Testis (tissue), 3 donors: ENCODE results near the gene ASIC2. TPM values are rescaled to one million over a fixed set of nuclear protein-coding genes. Genes with fewer than 3 reads are reported as not detected.
A peak's percentile ranks its signal among the peaks of the same experiment; 100 is the strongest.

Experiments used
- DNase-seq: peaks from one replicate; pipeline ENCODE4 v3.0.0-alpha.2; 2019
- H3K27ac ChIP-seq, 2 donors: fragments of 200-600 bp; sonication (generic); one replicate each; pipeline ENCODE4 v1.5.1; 2019
- H3K27me3 ChIP-seq: fragments of 200-600 bp; sonication (generic); one replicate; pipeline ENCODE4 v1.5.1; 2019
- H3K36me3 ChIP-seq: fragments of 200-600 bp; sonication (generic); one replicate; pipeline ENCODE4 v1.5.1; 2017; ENCODE audit warnings: low read depth; ENCODE audit errors: missing control alignments
- H3K4me1 ChIP-seq: fragments of 200-600 bp; sonication (generic); one replicate; pipeline ENCODE4 v1.5.1; 2019
- H3K4me3 ChIP-seq, 2 donors: fragments of 200-600 bp; sonication (generic); one replicate each; pipeline ENCODE4 v1.5.1; 2017 to 2019
- H3K9me3 ChIP-seq: fragments of 200-600 bp; sonication (generic); one replicate; pipeline ENCODE4 v1.5.1; 2017
- POLR2A ChIP-seq: fragments of 450-650 bp; IDR thresholded peaks from one replicate; pipeline ENCODE4 v1.6.1; 2017; ENCODE audit warnings: antibody characterized with exemption, mild to moderate bottlenecking, moderate library complexity
- WGBS, 2 donors: methylation state at CpG; one replicate each; pipeline ENCODE4 v1.1.5; 2018; 5-methylcytosine and 5-hydroxymethylcytosine counted together
- intact Hi-C: fragments of 100-400 bp; cut with DNase I; formaldehyde crosslinking; loops from one replicate; pipeline ENCODE4 v1.15.1; 2023; ENCODE audit warnings: low total_unique reads
- polyA plus RNA-seq: library from polyadenylated mRNA; stranded (reverse); fragments of 350-450 nt; fragmentation: Illumina TruSeq; extraction: RNeasy Lipid Tissue Mini Kit (QIAGEN cat#74804); gene quantifications from one replicate; pipeline ENCODE4 v1.2.3, GENCODE V29; 2014; ENCODE audit warnings: low read depth, low replicate concordance; ENCODE audit not compliant: insufficient read depth
- total RNA-seq, 2 donors: library from RNA; depleted of rRNA; stranded (reverse); fragments of >200 nt; gene quantifications; one replicate each; pipeline ENCODE4 v1.2.3, GENCODE V29; 2016
- TF ChIP-seq, protein P1 (sequence below), 3 experiments: fragments of 450-650 bp in 2 of 3; fragments of 200-600 bp in 1 of 3; sonication (generic) in 1 of 3; IDR thresholded peaks; one replicate each; pipeline ENCODE4 v1.5.1; 2016 to 2019; ENCODE audit warnings: antibody characterized with exemption in 3 of 3, mild to moderate bottlenecking in 2 of 3, moderate library complexity in 1 of 3

ASIC2 gene
- total and polyA plus RNA-seq, 3 donors from 2014 or later = 0.73 to 1.0 (median 0.81) TPM

DNA sequence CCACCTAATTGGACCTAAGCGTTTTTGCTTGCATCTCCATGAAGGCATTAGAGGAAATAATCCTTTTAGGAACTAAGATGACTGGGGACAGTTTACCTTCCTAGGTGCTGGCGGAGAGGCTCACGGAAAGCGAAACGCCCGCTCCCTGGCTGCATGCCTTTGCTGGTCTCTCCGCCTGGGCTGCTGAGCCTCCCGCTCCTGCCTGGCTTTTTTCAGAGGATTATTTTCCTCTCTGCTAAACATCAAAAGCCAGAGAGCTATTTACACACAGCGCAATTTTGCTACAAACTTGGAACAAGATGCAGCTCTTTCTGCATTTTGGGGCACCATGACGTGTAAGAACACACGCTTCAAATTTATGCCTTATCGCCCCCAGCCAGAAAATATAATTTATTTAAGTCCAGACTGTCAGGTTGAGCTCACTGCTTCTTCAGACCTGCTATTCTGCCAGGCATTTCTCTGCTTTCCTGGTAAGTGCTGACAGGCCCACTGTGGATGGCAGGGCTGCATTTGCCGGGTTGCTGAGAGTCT lies 177.0 kb downstream of the ASIC2 start:
- H3K27ac ChIP-seq = no peak overlapping the region
- WGBS, 2 donors = 80 to 90% methylated on average over 13 of the region's 13 CpGs
- intact Hi-C loops = no loop called here
- H3K4me1 ChIP-seq = no peaks in the 10 kb centered on the region
- no peak overlapping the region for H3K4me3 ChIP-seq
- DNase-seq = no peak
- no peaks in the 10 kb centered on the region for H3K9me3 ChIP-seq
- TF ChIP-seq, protein P1, sequence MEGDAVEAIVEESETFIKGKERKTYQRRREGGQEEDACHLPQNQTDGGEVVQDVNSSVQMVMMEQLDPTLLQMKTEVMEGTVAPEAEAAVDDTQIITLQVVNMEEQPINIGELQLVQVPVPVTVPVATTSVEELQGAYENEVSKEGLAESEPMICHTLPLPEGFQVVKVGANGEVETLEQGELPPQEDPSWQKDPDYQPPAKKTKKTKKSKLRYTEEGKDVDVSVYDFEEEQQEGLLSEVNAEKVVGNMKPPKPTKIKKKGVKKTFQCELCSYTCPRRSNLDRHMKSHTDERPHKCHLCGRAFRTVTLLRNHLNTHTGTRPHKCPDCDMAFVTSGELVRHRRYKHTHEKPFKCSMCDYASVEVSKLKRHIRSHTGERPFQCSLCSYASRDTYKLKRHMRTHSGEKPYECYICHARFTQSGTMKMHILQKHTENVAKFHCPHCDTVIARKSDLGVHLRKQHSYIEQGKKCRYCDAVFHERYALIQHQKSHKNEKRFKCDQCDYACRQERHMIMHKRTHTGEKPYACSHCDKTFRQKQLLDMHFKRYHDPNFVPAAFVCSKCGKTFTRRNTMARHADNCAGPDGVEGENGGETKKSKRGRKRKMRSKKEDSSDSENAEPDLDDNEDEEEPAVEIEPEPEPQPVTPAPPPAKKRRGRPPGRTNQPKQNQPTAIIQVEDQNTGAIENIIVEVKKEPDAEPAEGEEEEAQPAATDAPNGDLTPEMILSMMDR (IDR thresholded peaks at IDR 0.05) = no peak
- no peak for TF ChIP-seq POLR2A
- no peaks in the 10 kb centered on the region for H3K36me3 ChIP-seq
- no peaks in the 10 kb centered on the region for H3K27me3 ChIP-seq

DNA sequence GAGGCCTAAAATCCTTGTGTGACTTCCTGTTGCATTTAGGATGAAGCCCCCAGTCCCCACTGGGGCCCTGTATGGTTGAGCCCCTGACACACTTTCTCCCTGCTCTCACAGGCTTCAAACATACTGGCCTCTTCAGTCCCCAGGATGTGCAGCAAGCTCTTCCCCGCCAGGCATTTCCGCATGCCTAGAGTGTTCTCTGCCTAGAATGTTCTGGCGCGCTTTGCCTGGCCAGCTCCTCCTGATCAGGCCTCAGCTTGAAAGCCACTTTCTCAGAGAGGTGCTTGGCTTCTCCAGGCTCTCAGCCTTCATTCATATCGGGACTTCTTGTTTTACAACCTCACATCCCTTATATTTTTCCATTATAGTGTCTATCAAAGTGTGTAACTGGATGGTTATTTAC lies 177.7 kb downstream of the ASIC2 start:
- DNase-seq = no peak
- TF ChIP-seq, protein P1 (IDR thresholded peaks at IDR 0.05) = no peak
- intact Hi-C loops = no loop called here
- H3K9me3 ChIP-seq = no peaks in the 10 kb centered on the region
- no peaks in the 10 kb centered on the region for H3K4me1 ChIP-seq
- no peaks in the 10 kb centered on the region for H3K27me3 ChIP-seq
- H3K27ac ChIP-seq = no peak overlapping the region
- WGBS, 2 donors = 87 to 89% methylated on average over 5 of the region's 5 CpGs
- H3K4me3 ChIP-seq = no peak overlapping the region
- no peaks in the 10 kb centered on the region for H3K36me3 ChIP-seq

DNA sequence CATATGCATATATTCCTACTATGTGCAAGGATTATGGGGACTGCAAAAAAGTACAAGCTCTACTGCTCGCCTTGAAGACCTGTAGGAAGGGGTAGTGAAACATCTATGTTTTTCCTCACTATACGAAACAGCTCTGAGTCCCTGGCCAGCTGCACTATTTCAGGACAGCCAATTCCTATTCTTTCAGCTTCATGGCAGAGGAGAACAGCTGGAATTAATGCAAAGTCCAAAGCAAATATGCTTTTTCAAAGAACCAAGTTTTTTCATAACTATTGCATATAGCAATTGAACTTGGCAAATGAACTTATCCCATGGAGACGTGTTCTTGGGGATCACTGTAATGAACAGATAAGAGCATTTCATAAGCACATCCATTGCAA lies 179.1 kb downstream of the ASIC2 start:
- no peaks in the 10 kb centered on the region for H3K27me3 ChIP-seq
- TF ChIP-seq POLR2A = no peak
- TF ChIP-seq, protein P1 (IDR thresholded peaks at IDR 0.05) = no peak
- H3K9me3 ChIP-seq = no peaks in the 10 kb centered on the region
- H3K4me3 ChIP-seq = no peak overlapping the region
- WGBS, 2 donors = 69 to 74% methylated on average over 3 of the region's 3 CpGs
- no peaks in the 10 kb centered on the region for H3K36me3 ChIP-seq
- intact Hi-C loops = no loop called here
- H3K4me1 ChIP-seq = no peaks in the 10 kb centered on the region
- DNase-seq = no peak
- no peak overlapping the region for H3K27ac ChIP-seq

DNA sequence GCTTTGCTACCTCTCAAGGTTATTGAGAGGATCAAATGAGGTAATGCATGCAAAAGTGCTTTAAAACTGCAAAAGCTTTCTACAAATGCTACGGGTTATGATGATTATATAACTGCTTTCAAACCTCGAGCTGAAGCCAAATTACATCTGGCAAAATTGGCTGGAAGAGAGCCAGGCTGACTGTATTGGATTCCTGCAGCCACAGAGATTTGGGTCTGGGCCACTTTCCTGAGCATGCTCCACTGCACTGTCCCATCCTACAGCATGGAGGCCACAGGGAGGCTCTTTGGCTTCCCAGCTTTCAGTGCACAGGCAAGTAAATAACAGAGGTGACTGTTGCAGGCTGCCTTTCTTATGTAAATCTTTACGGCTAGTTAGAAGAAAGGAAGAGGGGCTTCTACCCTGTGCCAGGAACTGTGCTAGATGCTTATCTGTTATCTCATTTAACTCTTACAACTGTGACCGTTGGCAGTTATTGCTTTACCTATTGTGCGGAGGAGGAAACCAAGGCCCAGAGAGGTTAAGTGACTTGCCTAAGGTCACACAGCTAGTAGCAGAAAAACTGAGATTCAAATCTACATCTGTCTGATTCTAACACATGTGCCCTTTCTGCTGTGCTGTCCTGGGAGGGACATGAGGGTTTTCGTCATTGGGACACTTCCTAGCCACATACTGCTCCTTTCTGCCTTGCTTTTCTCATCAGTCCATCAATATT lies 179.7 kb downstream of the ASIC2 start:
- TF ChIP-seq, protein P1 (IDR thresholded peaks at IDR 0.05) = no peak
- TF ChIP-seq POLR2A = no peak
- peak; percentile 32 for DNase-seq
- WGBS, 2 donors = 63 to 67% methylated on average over 6 of the region's 6 CpGs
- Histone ChIP-seq H3K36me3 (no peaks in the 10 kb centered on the region), H3K4me1 (no peaks in the 10 kb centered on the region), H3K9me3 (no peaks in the 10 kb centered on the region), H3K4me3 (no peak overlapping the region), H3K27me3 (no peaks in the 10 kb centered on the region), H3K27ac (no peak overlapping the region)
- intact Hi-C loops = no loop called here

DNA sequence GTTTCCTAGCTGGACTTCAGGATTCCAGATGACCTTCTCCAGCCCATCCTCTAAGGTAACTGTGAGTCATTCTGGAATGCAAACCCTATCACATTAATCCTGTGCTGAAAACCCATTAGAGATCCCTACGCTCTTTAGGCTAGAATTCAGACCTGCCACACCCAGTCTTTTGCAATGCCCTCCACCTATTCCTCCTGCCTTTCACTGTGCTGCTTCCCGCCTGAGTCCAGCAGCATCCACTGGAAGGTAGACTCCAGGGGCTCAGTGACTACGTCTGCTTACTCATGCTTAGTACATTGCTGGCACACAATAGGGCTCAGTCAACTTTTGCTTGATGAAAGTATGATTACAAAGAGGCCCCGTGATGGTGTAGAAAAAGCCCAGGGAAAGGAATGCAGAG lies 180.3 kb downstream of the ASIC2 start:
- TF ChIP-seq, protein P1 (IDR thresholded peaks at IDR 0.05) = no peak
- TF ChIP-seq POLR2A = no peak
- Histone ChIP-seq H3K27ac (no peak overlapping the region), H3K27me3 (no peaks in the 10 kb centered on the region), H3K9me3 (no peaks in the 10 kb centered on the region), H3K4me1 (no peaks in the 10 kb centered on the region), H3K36me3 (no peaks in the 10 kb centered on the region), H3K4me3 (no peak overlapping the region)
- intact Hi-C loops = no loop called here
- no peak for DNase-seq
- 73 to 77% methylated on average over 4 of the region's 4 CpGs for WGBS, 2 donors
